ENCODE results near the gene PHYHD1. TPM values are rescaled to one million over a fixed set of nuclear protein-coding genes. Genes with fewer than 3 reads are reported as not detected.

The PHYHD1 gene
- total RNA-seq, 4 donors from 2014 or later, result 16.1 to 82.3 (median 29.9) TPM

- TF ChIP-seq, protein P1, sequence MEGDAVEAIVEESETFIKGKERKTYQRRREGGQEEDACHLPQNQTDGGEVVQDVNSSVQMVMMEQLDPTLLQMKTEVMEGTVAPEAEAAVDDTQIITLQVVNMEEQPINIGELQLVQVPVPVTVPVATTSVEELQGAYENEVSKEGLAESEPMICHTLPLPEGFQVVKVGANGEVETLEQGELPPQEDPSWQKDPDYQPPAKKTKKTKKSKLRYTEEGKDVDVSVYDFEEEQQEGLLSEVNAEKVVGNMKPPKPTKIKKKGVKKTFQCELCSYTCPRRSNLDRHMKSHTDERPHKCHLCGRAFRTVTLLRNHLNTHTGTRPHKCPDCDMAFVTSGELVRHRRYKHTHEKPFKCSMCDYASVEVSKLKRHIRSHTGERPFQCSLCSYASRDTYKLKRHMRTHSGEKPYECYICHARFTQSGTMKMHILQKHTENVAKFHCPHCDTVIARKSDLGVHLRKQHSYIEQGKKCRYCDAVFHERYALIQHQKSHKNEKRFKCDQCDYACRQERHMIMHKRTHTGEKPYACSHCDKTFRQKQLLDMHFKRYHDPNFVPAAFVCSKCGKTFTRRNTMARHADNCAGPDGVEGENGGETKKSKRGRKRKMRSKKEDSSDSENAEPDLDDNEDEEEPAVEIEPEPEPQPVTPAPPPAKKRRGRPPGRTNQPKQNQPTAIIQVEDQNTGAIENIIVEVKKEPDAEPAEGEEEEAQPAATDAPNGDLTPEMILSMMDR (IDR thresholded peaks at IDR 0.05; ENCODE audit: low read depth), result no peak
Observed at GRCh38 chr9:128902351-128903078, 18.3 kb upstream of the PHYHD1 start.

GRCh38 chr9:128903079-128903461 lies 17.7 kb upstream of the PHYHD1 start:
- TF ChIP-seq, protein P1 (IDR thresholded peaks at IDR 0.05; ENCODE audit: low read depth), result no peak

DNA sequence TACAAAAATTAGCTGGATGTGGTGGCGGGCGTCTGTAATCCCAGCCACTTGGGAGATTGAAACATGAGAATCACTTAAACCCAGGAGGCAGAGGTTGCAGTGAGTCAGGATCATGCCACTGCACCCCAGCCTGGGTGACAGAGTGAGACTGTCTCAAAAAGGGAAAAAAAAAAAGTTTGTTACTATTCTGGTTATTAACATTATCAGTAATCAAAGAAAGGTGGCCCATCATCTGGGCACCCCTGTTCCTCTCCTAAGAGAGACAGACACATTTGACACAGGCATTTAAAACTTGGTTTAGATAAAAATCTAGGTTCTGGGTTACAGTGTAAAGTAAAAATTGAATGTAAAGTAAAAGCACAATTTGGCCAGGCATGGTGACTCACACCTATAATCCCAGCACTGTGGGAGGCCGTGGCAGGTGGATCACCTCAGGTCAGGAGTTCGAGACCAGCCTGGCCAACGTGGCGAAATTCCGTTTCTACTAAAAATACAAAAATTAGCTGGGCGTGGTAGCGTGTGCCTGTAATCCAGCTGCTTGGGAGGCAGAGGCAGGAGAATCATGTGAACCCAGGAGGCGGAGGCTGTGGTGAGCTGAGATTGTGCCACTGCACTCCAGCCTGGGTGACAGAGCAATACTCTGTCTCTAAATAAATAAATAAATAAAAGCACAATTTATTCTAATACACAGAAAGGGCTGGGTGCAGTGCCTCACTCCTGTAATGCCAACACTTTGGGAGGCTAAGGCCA lies 16.7 kb upstream of the PHYHD1 start:
- TF ChIP-seq, protein P1 (IDR thresholded peaks at IDR 0.05; ENCODE audit: low read depth), result no peak

GRCh38 chr9:128905964-128906363 lies 14.8 kb upstream of the PHYHD1 start:
- TF ChIP-seq, protein P1 (IDR thresholded peaks at IDR 0.05; ENCODE audit: low read depth), result no peak

- TF ChIP-seq, protein P1 (IDR thresholded peaks at IDR 0.05; ENCODE audit: low read depth), result no peak
Observed at GRCh38 chr9:128906741-128907140, 14.0 kb upstream of the PHYHD1 start.

DNA sequence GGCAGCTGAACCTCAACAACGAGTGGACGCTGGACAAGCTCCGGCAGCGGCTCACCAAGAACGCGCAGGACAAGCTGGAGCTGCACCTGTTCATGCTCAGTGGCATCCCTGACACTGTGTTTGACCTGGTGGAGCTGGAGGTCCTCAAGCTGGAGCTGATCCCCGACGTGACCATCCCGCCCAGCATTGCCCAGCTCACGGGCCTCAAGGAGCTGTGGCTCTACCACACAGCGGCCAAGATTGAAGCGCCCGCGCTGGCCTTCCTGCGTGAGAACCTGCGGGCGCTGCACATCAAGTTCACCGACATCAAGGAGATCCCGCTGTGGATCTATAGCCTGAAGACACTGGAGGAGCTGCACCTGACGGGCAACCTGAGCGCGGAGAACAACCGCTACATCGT lies 12.4 kb upstream of the PHYHD1 start:
- TF ChIP-seq, protein P1 (IDR thresholded peaks at IDR 0.05; ENCODE audit: low read depth), result no peak

GRCh38 chr9:128909859-128910258 lies 10.9 kb upstream of the PHYHD1 start:
- TF ChIP-seq, protein P1 (IDR thresholded peaks at IDR 0.05; ENCODE audit: low read depth), result no peak
